SK-N-MC (cell line): ENCODE results near the gene CMTM8.

Source experiments
- DNase-seq: peaks from one replicate; pipeline ENCODE4 v3.0.0-alpha.2; 2011; ENCODE audit warnings: low read depth, low spot score
- H3K27ac ChIP-seq: fragments of 200-600 bp; sonication (generic); 2 replicates; pipeline ENCODE4 v1.5.1; 2016; ENCODE audit warnings: mixed run types
- H3K36me3 ChIP-seq: fragments of 200-600 bp; sonication (generic); 2 replicates; pipeline ENCODE4 v1.6.1; 2017; ENCODE audit warnings: antibody characterized with exemption, low read length, mixed read lengths; ENCODE audit not compliant: insufficient read depth
- H3K4me3 ChIP-seq: fragments of 200-600 bp; sonication (generic); 2 replicates; pipeline ENCODE4 v1.5.1; 2016
- H3K9ac ChIP-seq: fragments of 200-600 bp; sonication (generic); 2 replicates; pipeline ENCODE4 v1.8.0; 2017; ENCODE audit warnings: mixed run types, mixed read lengths; ENCODE audit not compliant: insufficient read length
- H3K9me3 ChIP-seq: fragments of 200-600 bp; sonication (generic); 2 replicates; pipeline ENCODE4 v1.6.1; 2017; ENCODE audit warnings: low read depth, mild to moderate bottlenecking, antibody characterized with exemption, low read length, moderate library complexity, mixed read lengths
- EZH2 ChIP-seq: fragments of 200-600 bp; sonication (generic); IDR thresholded peaks from one replicate; pipeline ENCODE4 v1.6.1; 2017; ENCODE audit warnings: antibody characterized with exemption
- FOXP2 ChIP-seq: optimal IDR thresholded peaks from 2 replicates; pipeline ENCODE3; 2011; ENCODE audit warnings: mild to moderate bottlenecking, moderate library complexity; ENCODE audit not compliant: insufficient read depth; ENCODE audit errors: extremely low read length, control extremely low read depth
- POLR2AphosphoS5 ChIP-seq: IDR thresholded peaks from 2 replicates; pipeline ENCODE4 v1.6.1; 2012; ENCODE audit warnings: mild to moderate bottlenecking, low read depth, low read length, borderline replicate concordance

Gene CMTM8

GRCh38 chr3:32391643-32392535, 153.4 kb downstream of the CMTM8 start, which contains the start of gene CMTM7:
TSS of gene CMTM7 (plus strand) at chr3:32391853. CDS start at chr3:32391907, 54 bp downstream.
- Histone ChIP-seq H3K9me3 (no peaks in the 10 kb centered on the region), H3K4me3 (no peak within 1 kb of the TSS), H3K9ac (no peak within 1 kb of the TSS), H3K36me3 (no peaks in the 10 kb centered on the region), H3K27ac (no peak within 1 kb of the TSS)
- TF ChIP-seq POLR2AphosphoS5, result no peak
- no peak for DNase-seq

DNA sequence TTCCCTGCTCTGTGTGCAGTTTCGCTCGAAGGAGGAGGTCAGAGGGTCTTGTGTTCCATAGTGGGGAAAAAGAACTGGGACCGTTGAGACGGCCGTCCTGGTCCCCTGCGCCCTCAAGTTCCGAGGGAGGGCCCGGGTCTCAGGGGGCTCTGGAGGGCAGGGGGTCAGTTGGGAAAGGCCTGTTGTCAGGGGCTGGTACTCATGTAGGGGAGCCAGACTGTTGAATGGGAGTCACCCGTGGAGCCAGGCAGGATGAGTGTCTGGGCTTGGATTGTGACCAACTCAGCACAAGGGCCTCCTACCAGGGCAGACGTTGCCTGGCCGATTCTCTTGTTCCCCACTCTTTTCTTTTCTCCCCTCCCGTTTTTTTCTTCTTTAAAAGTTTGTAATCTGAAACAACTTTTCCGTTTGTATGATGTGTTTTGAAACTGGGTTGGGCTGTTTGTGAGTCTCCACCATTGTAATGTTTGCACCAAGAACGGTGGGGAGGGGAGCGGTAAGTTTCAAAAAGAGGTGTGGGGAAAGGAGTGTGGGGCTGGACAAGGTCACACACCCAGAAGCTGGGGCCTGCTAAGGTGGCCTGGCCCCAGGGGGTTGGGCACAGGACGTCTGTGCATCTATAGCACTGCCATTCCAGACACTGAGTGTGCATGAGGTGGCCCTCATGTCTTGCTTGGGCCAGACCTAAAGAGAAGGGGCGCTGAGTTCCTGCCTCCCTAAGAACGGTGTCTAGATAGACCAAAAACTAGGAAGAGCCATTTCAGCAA, 154.2 kb downstream of the CMTM8 start:
- Histone ChIP-seq H3K27ac (no peak overlapping the region), H3K36me3 (no peaks in the 10 kb centered on the region)

GRCh38 chr3:32395496-32395895, 157.0 kb downstream of the CMTM8 start:
- H3K36me3 ChIP-seq, result no peaks in the 10 kb centered on the region
- DNase-seq, result no peak
- no peaks in the 10 kb centered on the region for H3K9me3 ChIP-seq
- TF ChIP-seq EZH2 (no peak), FOXP2 (no peak), POLR2AphosphoS5 (no peak)
- no peak overlapping the region for H3K9ac ChIP-seq
- no peak overlapping the region for H3K27ac ChIP-seq
- no peak overlapping the region for H3K4me3 ChIP-seq

More for the DNA sequence above, 154.2 kb downstream of the CMTM8 start:
- no peak for DNase-seq
- no peak overlapping the region for H3K4me3 ChIP-seq
- no peaks in the 10 kb centered on the region for H3K9me3 ChIP-seq
- no peak for TF ChIP-seq POLR2AphosphoS5
- no peak for TF ChIP-seq FOXP2
- TF ChIP-seq EZH2, result no peak
- no peak overlapping the region for H3K9ac ChIP-seq

DNA sequence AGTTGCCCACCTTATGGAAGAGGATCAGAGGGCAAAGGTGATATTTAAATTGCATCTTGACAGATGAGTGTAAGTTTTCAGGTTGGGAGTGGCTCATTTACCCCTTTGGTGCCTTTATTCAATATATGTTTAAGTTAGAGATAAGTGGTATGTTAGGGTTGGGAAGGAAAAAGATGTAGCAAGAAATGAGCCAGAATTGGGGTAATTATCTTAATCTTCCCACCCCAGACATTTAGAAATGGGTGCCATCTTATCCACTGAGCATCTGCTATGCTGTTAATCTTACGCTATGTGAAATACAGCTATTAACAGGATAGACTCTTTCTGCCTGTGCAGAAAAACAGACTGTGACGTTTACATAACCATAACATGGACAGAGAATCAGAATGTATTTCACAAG, 159.5 kb downstream of the CMTM8 start:
- H3K27ac ChIP-seq, result no peak overlapping the region

GRCh38 chr3:32398531-32398930, 160.1 kb downstream of the CMTM8 start:
- Histone ChIP-seq H3K9ac (no peak overlapping the region), H3K9me3 (no peaks in the 10 kb centered on the region), H3K36me3 (no peaks in the 10 kb centered on the region), H3K4me3 (no peak overlapping the region), H3K27ac (no peak overlapping the region)
- TF ChIP-seq POLR2AphosphoS5, result no peak
- TF ChIP-seq FOXP2, result no peak
- no peak for TF ChIP-seq EZH2
- DNase-seq, result no peak

More for the DNA sequence above, 159.5 kb downstream of the CMTM8 start:
- no peak overlapping the region for H3K4me3 ChIP-seq
- H3K9me3 ChIP-seq, result no peaks in the 10 kb centered on the region
- TF ChIP-seq FOXP2 (no peak), EZH2 (no peak), POLR2AphosphoS5 (no peak)
- no peak overlapping the region for H3K9ac ChIP-seq
- DNase-seq, result no peak
- H3K36me3 ChIP-seq, result no peaks in the 10 kb centered on the region

GRCh38 chr3:32399030-32399620, 160.6 kb downstream of the CMTM8 start:
- no peak overlapping the region for H3K9ac ChIP-seq
- no peaks in the 10 kb centered on the region for H3K36me3 ChIP-seq
- TF ChIP-seq POLR2AphosphoS5, result no peak
- TF ChIP-seq EZH2, result no peak
- no peak for TF ChIP-seq FOXP2
- H3K4me3 ChIP-seq, result no peak overlapping the region
- no peaks in the 10 kb centered on the region for H3K9me3 ChIP-seq
- H3K27ac ChIP-seq, result no peak overlapping the region
- DNase-seq, result no peak

- Histone ChIP-seq H3K9me3 (no peaks in the 10 kb centered on the region), H3K27ac (no peak overlapping the region), H3K9ac (no peak overlapping the region), H3K36me3 (no peaks in the 10 kb centered on the region), H3K4me3 (no peak overlapping the region)
- TF ChIP-seq FOXP2, result no peak
- TF ChIP-seq EZH2, result no peak
- no peak for TF ChIP-seq POLR2AphosphoS5
- no peak for DNase-seq
Observed at GRCh38 chr3:32401126-32401525, 162.6 kb downstream of the CMTM8 start.

GRCh38 chr3:32401556-32402081, 163.1 kb downstream of the CMTM8 start:
- no peaks in the 10 kb centered on the region for H3K36me3 ChIP-seq
- H3K27ac ChIP-seq, result no peak overlapping the region
- DNase-seq, result no peak
- H3K9me3 ChIP-seq, result no peaks in the 10 kb centered on the region
- H3K4me3 ChIP-seq, result no peak overlapping the region
- H3K9ac ChIP-seq, result no peak overlapping the region
- TF ChIP-seq FOXP2 (no peak), POLR2AphosphoS5 (no peak)
